ENCODE data around the gene SH3GLB2.
A peak's percentile ranks its signal among the peaks of the same experiment; 100 is the strongest.

The SH3GLB2 gene

DNA sequence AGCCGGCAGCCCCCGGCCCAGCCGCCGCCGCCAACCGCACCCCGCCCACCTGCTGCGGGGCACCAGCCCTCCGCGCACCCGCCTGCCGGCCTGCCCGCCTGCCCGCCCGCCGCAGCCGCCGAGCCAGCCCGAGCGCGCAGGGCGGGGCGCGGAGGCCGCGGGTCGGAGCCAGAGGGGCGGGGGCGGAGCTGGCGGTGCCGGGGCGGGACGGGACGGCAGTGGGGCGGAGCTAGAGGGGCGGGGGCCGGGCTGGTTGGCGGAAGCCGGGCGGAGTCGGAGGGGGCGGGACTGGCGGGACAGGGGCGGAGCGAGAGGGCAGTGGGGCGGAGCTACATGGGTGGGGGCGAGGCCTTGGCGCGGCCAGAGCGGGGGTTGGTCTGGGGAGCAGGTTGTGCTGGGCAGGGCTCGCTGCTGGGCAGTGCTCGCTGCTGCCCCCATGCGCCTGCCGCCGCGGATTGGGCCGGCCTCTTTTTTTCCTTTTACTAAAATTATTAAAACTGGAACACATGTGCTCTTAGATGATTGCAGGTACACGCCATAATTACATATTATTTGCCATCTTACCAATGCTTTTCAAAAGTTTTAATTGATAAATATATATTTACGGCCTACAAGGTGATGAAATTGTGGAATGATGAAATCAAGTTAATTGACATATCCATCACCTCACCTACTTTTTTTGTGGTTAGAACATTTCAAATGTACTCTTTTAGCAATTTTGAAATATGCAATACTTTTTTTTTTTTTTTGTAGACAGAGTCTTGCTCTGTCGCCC, at the start of gene SH3GLB2:
Gene SH3GLB2, minus strand, starts transcription at position 140 of the 775 bp plus-strand sequence. CDS start 177 bp downstream, outside the sequence.
- in situ Hi-C loops (cut with HindIII; ENCODE audit: low pct_ligation_motif_present, low pct_unique_long_range_greater_than_20kb, low sequenced_read_pairs), result no loop called here
- peak; percentile 82 for DNase-seq

- in situ Hi-C loops (cut with HindIII; ENCODE audit: low pct_ligation_motif_present, low pct_unique_long_range_greater_than_20kb, low sequenced_read_pairs), result no loop called here
- DNase-seq, result no peak
These were observed 49.1 kb upstream of the SH3GLB2 start for GRCh38 chr9:129077236-129077635.

GRCh38 chr9:129076640-129077037, 48.5 kb upstream of the SH3GLB2 start:
- in situ Hi-C loops (cut with HindIII; ENCODE audit: low pct_ligation_motif_present, low pct_unique_long_range_greater_than_20kb, low sequenced_read_pairs), result no loop called here

GRCh38 chr9:129075996-129076639, 48.0 kb upstream of the SH3GLB2 start:
- in situ Hi-C loops (cut with HindIII; ENCODE audit: low pct_ligation_motif_present, low pct_unique_long_range_greater_than_20kb, low sequenced_read_pairs), result no loop called here
- no peak for DNase-seq

More at GRCh38 chr9:129076640-129077037, 48.5 kb upstream of the SH3GLB2 start:
- no peak for DNase-seq

DNA sequence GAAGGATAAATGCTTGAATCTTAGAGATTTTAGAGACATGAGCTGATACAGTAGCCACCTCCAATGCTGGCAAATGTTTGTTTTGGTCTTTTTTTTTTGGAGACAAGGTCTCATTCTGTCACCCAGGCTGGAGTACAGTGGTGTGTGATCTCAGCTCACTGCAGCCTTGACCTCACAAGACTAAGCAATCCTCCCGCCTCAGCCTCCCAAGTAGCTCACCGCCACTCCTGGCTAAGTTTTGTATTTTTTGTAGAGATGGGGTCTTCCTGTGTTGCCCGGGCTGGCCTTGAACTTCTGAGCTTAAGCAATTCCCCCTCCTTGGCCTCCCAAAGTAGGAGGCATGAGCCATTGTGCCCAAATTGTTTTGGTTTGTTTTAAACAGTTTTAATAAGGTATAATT, 46.0 kb upstream of the SH3GLB2 start:
- in situ Hi-C loops (cut with HindIII; ENCODE audit: low pct_ligation_motif_present, low pct_unique_long_range_greater_than_20kb, low sequenced_read_pairs), result no loop called here
- no peak for DNase-seq

DNA sequence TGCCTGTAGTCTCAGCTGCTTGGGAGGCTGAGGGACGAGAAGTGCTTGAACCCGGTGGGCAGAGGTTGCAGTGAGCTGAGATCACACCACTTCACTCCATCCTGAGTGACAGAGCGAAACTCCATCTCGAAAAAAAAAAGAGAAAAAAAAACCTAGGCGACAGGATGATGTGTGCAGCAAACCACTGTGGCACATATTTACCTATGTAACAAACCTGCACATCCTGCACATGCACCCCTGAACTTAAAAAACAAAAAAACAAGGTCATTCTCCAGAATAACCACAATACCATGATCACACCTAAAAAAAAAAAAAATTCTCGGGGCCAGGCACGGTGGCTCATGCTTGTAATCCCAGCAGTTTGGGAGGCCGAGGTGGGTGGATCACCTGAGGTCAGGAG, 45.3 kb upstream of the SH3GLB2 start:
- DNase-seq, result no peak
- in situ Hi-C loops (cut with HindIII; ENCODE audit: low pct_ligation_motif_present, low pct_unique_long_range_greater_than_20kb, low sequenced_read_pairs), result no loop called here

DNA sequence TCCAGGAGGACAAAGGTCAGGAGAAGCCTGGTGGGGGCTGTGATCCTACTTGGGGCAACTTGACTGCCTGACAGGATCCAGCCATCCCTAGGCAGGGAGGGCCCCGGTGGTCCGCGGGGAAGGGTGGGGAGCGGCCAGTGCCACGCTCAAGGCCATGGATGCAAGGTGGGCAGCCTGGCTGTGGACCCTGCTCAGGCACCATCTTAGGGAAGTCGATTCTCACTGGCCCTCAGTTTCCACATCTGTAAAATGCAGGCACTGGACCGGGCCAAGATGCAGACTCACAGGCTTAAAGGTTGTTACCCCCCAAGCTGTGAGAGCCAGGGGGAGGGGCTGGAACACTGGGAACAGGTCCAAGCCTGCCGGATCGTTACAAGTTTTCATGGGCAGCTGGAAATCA, 44.0 kb upstream of the SH3GLB2 start:
- in situ Hi-C loops (cut with HindIII; ENCODE audit: low pct_ligation_motif_present, low pct_unique_long_range_greater_than_20kb, low sequenced_read_pairs), result no loop called here
- no peak for DNase-seq

- DNase-seq, result no peak
These were observed 43.5 kb upstream of the SH3GLB2 start for GRCh38 chr9:129071526-129072126.

GRCh38 chr9:129070696-129071525, 42.8 kb upstream of the SH3GLB2 start:
- DNase-seq, result no peak
- in situ Hi-C loops (cut with HindIII; ENCODE audit: low pct_ligation_motif_present, low pct_unique_long_range_greater_than_20kb, low sequenced_read_pairs), result no loop called here

More at GRCh38 chr9:129071526-129072126, 43.5 kb upstream of the SH3GLB2 start:
- in situ Hi-C loops (cut with HindIII; ENCODE audit: low pct_ligation_motif_present, low pct_unique_long_range_greater_than_20kb, low sequenced_read_pairs), result no loop called here

- in situ Hi-C loops (cut with HindIII; ENCODE audit: low pct_ligation_motif_present, low pct_unique_long_range_greater_than_20kb, low sequenced_read_pairs), result no loop called here
- DNase-seq, result no peak
These were observed 41.9 kb upstream of the SH3GLB2 start for GRCh38 chr9:129069862-129070641.

DNA sequence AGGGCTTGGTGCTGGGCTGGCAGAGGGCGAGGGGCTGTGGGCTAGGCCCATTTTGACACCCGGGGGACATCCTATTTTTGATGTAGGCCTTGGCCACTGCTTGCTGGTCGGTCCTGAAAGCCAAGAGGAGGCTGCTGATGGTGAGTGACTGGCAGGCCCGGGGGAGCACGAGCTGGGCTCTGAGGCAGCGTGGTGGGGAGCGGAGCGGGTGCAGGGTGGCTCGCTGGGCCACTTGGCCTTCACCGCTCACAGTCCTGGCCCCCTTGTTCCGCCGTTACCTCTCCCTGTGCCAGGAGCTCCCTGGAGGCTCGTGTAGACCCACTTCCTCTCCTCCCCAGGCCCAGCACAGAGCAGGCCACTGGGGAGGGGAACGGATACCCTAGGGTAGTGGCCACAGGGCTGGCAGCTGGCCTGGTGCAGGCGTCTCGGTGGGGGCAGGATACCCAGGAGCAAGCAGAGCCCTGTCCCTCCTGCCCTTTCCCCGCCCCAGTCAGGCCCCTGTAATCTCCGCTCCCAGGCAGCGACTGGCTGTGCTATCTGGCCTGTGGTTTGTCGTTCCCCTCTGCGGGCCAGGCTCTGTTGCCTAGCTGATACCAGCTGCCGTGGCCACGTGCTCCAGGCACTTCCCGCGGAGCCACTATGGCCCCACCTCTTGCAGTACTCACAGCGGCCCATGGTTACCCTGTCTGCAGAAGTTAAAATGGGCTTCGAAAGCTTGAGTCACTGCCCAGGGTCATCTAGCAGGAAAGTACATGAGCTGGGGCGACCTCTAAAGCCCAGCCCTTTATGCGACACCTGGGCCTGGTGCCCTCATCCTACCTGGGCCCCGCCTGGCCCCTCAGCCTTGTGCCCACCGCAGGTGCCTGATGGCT, 41.1 kb upstream of the SH3GLB2 start:
- no peak for DNase-seq
- in situ Hi-C loops (cut with HindIII; ENCODE audit: low pct_ligation_motif_present, low pct_unique_long_range_greater_than_20kb, low sequenced_read_pairs), result no loop called here

GRCh38 chr9:129068110-129068509, 40.0 kb upstream of the SH3GLB2 start:
- in situ Hi-C loops (cut with HindIII; ENCODE audit: low pct_ligation_motif_present, low pct_unique_long_range_greater_than_20kb, low sequenced_read_pairs), result no loop called here
- DNase-seq, result no peak

GRCh38 chr9:129064499-129064908, 36.4 kb upstream of the SH3GLB2 start:
- in situ Hi-C loops (cut with HindIII; ENCODE audit: low pct_ligation_motif_present, low pct_unique_long_range_greater_than_20kb, low sequenced_read_pairs), result no loop called here

GRCh38 chr9:129063061-129063460, 34.9 kb upstream of the SH3GLB2 start:
- in situ Hi-C loops (cut with HindIII; ENCODE audit: low pct_ligation_motif_present, low pct_unique_long_range_greater_than_20kb, low sequenced_read_pairs), result no loop called here

More at GRCh38 chr9:129064499-129064908, 36.4 kb upstream of the SH3GLB2 start:
- DNase-seq, result no peak

GRCh38 chr9:129060991-129061390, 32.9 kb upstream of the SH3GLB2 start:
- in situ Hi-C loops (cut with HindIII; ENCODE audit: low pct_ligation_motif_present, low pct_unique_long_range_greater_than_20kb, low sequenced_read_pairs), result no loop called here
- no peak for DNase-seq

More at GRCh38 chr9:129063061-129063460, 34.9 kb upstream of the SH3GLB2 start:
- no peak for DNase-seq

GRCh38 chr9:129059796-129060785, 32.0 kb upstream of the SH3GLB2 start:
- no peak for DNase-seq
- in situ Hi-C loops (cut with HindIII; ENCODE audit: low pct_ligation_motif_present, low pct_unique_long_range_greater_than_20kb, low sequenced_read_pairs), result no loop called here

Measured in ACHN (cell line).